ENCODE results near the gene ADAMTS1.

ADAMTS1 gene

DNA sequence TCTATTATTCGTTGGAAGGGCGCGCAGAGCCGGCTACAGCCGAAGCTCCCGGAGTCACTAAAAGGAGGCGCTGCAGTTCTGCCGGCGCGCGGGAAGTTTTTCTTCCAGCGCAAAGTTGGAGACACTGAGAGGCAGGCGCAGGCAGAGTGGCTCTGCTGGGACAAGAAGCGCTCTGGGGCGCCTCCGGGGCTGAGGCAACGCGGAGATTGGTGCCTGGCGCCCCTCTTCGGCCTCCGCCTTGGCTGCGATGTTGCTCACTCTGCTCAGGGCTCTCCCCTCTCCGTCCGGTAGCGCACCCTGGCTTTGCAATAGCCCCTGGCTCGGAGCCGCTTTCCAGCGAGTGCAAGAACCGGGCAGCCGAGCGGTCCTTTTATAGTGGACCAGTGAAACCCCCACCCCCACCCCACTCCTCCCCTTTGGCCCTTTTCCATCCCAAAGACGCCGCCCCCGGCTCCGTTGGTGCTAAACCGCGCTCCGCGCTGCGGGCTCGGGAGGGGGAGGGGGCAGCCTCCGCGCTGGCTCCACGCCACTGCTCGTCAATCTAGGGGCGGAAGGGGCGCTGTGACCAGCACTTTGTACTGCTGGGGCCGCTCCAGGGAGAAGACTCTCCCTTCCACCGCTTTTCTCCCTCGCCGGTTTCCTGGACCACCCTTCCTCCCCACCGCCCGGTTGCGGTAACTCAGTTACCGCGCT lies at the start of gene ADAMTS1:
TSS of gene ADAMTS1 (minus strand) at position 344 of the 693 bp plus-strand sequence. CDS start 455 bp downstream, outside the sequence.
- DNase-seq (ENCODE audit: low read depth, low spot score): peak; percentile 86
- in situ Hi-C loops (cut with HindIII; ENCODE audit: low sequenced_read_pairs): no loop called here
- TF ChIP-seq, protein P1, sequence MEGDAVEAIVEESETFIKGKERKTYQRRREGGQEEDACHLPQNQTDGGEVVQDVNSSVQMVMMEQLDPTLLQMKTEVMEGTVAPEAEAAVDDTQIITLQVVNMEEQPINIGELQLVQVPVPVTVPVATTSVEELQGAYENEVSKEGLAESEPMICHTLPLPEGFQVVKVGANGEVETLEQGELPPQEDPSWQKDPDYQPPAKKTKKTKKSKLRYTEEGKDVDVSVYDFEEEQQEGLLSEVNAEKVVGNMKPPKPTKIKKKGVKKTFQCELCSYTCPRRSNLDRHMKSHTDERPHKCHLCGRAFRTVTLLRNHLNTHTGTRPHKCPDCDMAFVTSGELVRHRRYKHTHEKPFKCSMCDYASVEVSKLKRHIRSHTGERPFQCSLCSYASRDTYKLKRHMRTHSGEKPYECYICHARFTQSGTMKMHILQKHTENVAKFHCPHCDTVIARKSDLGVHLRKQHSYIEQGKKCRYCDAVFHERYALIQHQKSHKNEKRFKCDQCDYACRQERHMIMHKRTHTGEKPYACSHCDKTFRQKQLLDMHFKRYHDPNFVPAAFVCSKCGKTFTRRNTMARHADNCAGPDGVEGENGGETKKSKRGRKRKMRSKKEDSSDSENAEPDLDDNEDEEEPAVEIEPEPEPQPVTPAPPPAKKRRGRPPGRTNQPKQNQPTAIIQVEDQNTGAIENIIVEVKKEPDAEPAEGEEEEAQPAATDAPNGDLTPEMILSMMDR (IDR thresholded peaks at IDR 0.05; ENCODE audit: low read depth, low read length): peak; percentile 10
- peak within 1 kb of the TSS; percentile 75 for H3K4me3 ChIP-seq (ENCODE audit: low read depth, low read length)

DNA sequence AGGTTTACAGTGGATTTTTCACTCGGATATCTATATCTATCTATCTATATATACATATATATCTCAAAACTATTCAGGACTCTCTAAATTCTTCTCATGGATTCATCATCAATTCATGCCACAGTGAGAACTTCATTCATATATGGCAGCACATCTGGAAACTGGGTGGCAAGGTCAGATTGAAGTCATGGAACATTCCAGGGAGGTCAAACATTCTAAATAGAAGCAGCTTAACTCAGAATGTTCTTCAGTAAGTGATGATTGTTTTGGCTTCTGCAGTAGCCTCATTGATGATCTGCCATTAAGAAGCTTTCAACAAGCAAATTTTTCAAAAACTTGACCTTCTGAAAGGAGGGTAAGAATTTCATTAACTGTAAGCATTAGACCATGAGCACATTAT lies 46.9 kb upstream of the ADAMTS1 start:
- DNase-seq (ENCODE audit: low read depth, low spot score): no peak
- in situ Hi-C loops (cut with HindIII; ENCODE audit: low sequenced_read_pairs): no loop called here
- TF ChIP-seq, protein P1 (IDR thresholded peaks at IDR 0.05; ENCODE audit: low read depth, low read length): no peak
- H3K4me3 ChIP-seq (ENCODE audit: low read depth, low read length): no peak overlapping the region

DNA sequence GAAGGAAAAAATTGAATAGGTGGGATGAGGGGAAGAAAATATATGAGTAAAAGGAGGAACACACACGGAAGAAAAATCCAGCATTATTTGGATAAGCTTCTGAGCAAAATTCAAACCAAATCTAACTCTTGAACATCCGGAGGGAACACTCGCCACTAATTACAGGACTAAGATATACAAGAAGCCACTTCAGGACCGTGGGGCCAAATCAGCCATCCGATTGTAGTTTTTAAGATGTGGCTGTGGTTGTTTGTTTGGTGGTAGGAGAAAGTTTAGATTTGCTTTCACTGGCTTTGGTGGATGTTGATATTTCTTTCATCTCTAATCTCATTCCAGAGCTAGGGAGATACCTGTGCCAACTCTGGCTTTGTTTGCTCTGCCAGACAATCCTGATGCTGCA lies 43.7 kb upstream of the ADAMTS1 start:
- DNase-seq (ENCODE audit: low read depth, low spot score): no peak
- H3K4me3 ChIP-seq (ENCODE audit: low read depth, low read length): no peak overlapping the region
- in situ Hi-C loops (cut with HindIII; ENCODE audit: low sequenced_read_pairs): no loop called here
- TF ChIP-seq, protein P1 (IDR thresholded peaks at IDR 0.05; ENCODE audit: low read depth, low read length): no peak

DNA sequence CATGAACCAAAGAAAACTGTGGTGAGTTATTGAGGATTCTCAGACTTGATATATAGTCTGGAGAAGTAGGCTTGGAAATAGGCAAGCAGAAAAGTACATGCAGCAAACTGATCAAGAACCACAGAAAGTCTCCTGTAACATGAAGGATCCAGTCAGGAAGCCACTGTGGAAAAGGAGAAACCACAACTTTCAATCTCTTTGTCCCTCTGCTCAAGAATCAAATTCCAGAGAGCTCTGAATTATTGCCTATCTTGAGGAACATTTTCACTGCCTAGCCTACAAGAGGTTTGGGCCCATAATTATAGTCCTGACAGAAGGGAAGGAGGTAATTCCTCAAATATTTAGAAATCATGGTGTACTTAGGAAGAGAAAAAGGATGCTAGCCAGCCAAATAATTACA lies 43.0 kb upstream of the ADAMTS1 start:
- peak; percentile 35 for DNase-seq (ENCODE audit: low read depth, low spot score)
- TF ChIP-seq, protein P1 (IDR thresholded peaks at IDR 0.05; ENCODE audit: low read depth, low read length): no peak
- in situ Hi-C loops (cut with HindIII; ENCODE audit: low sequenced_read_pairs): no loop called here
- no peak overlapping the region for H3K4me3 ChIP-seq (ENCODE audit: low read depth, low read length)

DNA sequence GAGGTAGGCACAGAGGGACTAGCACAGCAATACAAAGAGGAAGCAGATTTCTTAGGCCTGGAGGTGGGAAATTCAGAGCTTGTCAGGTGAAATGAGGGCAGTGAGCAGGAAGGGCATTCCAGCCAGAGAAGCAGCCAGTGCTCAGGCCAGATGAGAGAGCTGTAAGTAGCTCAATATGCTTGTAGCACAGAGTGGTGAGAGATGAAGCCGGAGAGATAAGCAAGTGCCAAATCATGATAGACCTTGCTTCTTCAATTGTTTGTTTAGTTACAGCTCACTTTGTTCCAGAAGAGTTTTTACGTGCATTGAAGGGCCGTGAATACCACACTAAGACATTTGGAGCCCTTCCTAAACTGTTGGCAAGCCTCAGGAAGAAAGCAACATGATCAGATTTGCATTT lies 42.0 kb upstream of the ADAMTS1 start:
- TF ChIP-seq, protein P1 (IDR thresholded peaks at IDR 0.05; ENCODE audit: low read depth, low read length): no peak
- no peak overlapping the region for H3K4me3 ChIP-seq (ENCODE audit: low read depth, low read length)
- in situ Hi-C loops (cut with HindIII; ENCODE audit: low sequenced_read_pairs): no loop called here
- DNase-seq (ENCODE audit: low read depth, low spot score): peak; percentile 2

DNA sequence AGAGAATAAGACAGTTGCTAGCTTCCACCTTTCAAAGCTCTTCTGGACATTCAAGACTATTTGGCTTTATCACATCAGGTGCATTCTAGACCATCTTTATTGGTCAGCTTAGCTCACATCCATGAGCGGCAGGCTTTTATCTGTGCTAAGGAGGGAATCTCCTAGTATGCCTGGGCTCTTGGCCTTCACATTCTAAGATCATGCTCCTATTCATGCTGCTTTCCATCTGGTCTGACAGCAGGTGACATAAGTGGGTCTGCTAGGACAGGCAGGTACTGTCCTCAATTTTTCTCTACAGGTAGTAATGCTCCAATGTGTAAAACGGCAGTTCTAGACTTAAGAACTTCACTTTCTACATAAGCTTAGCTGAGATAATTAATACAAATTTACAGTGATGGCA lies 39.2 kb upstream of the ADAMTS1 start:
- TF ChIP-seq, protein P1 (IDR thresholded peaks at IDR 0.05; ENCODE audit: low read depth, low read length): no peak
- no peak for DNase-seq (ENCODE audit: low read depth, low spot score)
- in situ Hi-C loops (cut with HindIII; ENCODE audit: low sequenced_read_pairs): no loop called here
- no peak overlapping the region for H3K4me3 ChIP-seq (ENCODE audit: low read depth, low read length)

Data from astrocyte of the spinal cord (primary cell).